Measurements from ENCODE around the gene ASB17.
"Not testable (repeated sequence)": the region's sequence is repeated elsewhere in the genome, so short reads cannot be mapped to it uniquely, and the experiment has no call there.

ASB17 gene, protein sequence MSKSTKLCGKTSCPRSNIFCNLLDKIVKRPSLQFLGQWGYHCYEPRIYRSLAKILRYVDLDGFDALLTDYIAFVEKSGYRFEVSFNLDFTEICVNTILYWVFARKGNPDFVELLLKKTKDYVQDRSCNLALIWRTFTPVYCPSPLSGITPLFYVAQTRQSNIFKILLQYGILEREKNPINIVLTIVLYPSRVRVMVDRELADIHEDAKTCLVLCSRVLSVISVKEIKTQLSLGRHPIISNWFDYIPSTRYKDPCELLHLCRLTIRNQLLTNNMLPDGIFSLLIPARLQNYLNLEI

DNA sequence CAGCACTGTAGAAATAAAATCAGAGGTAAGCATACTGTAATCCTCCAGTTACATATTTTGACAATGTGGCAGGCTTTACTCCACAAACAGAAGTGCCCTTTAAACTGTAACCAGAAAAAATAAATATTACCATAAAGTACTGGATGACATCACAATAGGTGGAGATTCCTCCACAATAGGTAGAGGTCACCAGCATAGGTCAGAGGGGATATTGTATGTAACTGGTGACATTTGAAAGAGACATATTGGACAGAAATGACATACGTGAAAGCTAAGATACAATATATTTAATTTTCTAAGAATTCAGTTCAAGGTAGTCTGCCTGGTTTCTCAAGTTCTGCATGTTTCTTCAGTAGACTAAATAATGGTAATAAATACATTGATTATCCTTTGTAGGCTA, at the start of gene ASB17:
ASB17 (minus strand) TSS at position 101 of the 400 bp plus-strand sequence. CDS start 113 bp downstream, outside the sequence.
- DNase-seq (ENCODE audit: low spot score): no peak

DNA sequence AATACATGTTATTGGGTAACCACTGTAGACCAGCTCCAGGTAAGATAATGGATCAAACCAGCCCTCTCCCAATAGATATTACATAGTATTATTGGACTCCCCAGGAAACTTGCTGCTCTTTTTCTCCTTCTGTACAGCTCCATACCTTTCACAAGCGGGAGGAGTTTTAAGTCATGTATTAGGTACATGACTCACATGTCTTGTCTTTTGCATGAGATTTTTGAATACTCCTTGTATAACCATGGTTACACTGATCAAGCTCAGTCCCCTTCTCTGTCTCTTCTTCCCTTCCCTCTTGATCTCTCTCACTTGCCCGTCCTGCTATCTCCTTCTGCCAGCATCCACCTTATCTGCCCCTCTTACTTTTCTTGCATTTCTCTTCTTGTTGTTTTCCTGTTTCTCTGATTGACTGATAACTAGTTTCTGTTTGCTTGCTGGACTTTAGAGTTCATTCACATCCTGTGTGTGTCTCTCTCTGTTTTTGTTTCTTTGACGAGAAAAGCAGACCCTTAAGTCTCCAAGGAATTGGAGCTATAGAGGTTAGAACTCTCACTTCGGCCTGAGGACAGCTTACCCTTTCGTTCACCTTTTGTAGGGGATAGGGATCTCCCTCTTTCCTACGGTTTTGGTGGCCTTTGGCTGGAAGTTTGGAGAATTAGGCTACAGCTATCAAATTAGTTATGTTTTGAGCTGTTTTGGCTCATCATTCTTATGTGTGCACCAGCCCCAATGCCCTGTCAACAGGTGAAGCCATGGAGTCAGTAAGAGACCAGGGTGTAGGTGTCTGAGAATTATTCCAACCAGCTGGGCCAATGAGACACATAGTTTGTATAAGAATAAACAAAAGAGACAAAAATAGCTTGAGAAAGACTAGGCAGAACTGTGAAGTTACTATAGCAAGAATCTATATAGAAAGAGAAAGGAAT, 49.0 kb upstream of the ASB17 start:
- DNase-seq (ENCODE audit: low spot score): no peak

DNA sequence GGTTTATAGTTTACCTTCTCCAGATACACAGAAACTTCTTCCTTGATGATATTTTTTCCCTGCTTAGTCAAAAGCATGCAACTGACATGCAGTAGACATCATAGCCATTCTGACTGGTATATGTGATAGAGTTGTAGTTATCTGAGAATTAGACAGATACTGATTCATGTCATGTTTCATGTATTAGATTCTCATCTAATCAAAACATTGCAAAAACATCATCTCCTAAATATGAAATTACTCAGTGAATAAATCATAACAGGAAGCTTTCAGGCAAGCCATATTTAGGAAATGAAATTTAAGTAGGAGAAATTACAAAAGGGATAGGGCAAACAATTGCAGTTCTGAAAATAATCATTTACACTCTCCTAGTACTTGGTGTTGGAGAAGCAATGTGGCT, 38.4 kb upstream of the ASB17 start:
- no peak for DNase-seq (ENCODE audit: low spot score)

DNA sequence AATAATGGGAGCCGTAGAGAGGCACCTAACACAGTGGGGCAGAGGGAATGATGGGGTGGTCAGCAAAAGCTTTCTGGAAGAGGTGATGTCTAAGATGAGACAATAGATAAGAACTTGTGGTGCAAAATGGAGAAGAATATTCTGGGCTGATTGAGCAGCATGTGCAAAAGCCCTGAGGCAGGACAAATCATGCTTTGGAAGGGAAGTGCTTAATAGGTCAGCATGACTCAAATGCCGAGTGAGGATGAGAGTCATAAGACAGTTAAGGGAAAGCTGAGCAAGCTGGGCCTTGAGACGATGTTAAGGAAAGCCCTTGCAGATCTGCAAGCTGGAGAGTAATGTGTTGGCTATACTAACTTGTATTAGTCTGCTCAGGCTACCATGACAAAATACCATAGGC, 37.3 kb upstream of the ASB17 start:
- DNase-seq (ENCODE audit: low spot score): no peak

DNA sequence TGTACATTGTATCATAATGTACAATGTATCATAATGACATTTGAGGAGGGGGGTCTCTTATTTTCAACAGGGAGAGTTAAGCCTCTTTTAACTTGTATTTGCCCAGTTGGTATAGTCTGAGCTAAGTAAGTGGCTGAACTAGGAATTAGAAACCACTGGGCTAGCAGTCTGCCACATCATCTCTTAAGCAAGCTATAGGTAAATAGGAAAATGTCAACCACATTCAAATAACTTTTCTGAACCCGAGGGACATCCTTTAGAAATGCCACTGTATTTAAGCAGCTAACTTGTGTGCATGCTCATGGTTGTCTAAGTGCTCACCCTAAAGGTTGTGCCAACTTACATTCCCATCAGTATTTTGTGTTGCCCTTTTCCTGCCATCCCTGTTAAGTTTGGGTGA, 35.5 kb upstream of the ASB17 start:
- no peak for DNase-seq (ENCODE audit: low spot score)

GRCh38 chr1:75964760-75965408, 32.7 kb upstream of the ASB17 start:
- no peak for DNase-seq (ENCODE audit: low spot score)

DNA sequence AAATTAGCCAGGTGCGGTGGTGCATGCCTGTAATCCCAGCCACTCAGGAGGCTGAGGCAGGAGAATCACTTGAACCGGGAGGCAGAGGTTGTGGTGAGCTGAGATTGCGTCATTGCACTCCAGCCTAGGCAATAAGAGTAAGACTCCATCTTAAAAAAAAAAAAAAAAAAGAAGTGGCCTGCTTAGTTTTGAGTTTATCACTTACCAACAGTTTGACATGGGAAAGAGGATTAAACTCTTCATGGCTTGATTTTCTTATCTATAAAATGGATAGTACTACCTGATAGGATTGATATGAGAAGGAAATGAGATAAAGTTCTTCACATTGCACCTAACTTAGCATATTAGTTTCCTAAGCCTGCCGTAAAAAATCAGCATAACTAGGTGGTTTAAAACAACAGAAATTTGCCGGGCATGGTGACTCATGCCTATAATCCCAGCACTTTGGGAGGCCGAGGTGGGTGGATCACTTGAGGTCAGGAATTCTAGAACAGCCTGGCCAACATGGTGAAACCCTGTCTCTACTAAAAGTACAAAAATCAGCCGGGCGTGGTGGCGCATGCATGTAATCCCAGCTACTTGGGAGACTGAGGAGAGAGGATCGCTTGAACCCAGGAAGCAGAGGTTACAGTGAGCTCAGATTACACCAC, 32.0 kb upstream of the ASB17 start:
- not testable (repeated sequence) for DNase-seq (ENCODE audit: low spot score)

DNA sequence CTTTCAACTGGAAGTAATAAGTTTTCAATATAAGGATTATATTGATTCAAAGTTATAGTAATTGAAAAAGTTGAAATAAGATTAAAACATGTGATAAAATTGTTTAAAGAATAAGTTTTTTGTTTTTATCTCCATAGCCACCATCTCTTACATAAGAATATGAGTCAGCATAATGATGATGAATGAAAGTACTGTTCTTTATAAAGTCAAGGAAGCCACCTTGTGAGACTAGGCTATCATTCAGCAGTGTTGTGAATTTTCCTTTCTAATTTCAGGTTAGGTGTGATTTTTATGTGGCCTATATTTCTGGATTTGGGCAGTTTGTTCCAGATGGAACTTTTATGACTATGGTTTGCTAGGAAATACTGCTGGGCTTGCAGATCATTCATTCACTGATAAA, 22.4 kb upstream of the ASB17 start:
- DNase-seq (ENCODE audit: low spot score): no peak

DNA sequence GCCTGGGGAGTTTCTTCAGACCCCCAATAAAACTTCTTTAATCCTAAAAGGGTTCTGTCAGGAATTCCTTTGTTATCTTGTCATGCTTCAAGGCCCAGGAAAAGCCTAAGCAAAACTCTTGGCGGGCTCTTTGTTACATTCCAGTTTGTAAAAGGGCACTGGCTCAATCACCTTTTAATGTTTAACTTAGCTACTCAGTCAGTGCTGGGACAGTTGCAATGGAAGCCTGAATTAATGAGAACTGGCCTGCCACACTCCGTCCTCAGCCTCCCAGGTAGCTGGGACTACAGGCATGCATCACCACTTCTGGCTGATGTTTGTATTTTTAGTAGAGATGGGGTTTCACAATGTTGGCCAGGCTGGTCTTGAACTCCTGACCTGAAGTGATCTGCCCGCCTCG, 21.3 kb upstream of the ASB17 start:
- no peak for DNase-seq (ENCODE audit: low spot score)

DNA sequence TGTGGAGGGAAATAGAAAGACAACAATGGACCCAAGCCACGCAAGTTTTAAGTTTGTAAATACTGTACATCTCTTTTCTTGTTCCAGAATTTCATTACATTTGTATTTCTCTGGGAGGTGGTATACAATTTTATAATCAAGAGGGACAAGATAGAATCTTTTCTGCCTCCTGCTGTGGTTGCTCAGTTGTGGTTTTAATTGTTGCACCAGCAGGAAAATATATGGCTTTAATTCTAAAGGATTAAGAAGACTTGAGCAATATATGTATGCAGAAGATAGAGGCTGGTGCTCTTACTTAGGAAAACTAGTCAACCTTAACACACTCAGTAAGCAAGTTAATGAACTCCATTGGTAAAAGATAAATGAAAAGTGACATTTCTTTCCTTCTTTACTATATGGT, 19.8 kb upstream of the ASB17 start:
- DNase-seq (ENCODE audit: low spot score): no peak

DNA sequence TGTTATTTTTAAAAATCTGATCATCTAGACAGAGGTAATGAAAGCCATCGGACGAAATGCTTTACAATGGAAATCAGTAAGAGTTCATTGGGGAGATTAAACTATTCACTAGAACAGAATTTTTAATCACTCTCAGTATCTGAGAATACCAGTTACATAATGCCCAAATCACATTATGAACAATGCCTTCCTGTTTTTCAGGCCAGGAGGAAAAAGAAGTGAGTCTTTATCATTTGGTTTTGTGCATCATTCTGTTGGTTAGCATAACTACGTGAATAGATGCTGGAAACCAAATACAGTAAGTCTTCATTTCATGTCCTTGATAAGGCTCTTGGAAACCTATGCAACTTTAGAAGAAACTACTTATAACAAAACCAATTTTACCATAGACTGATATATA, 18.0 kb upstream of the ASB17 start:
- DNase-seq (ENCODE audit: low spot score): no peak

DNA sequence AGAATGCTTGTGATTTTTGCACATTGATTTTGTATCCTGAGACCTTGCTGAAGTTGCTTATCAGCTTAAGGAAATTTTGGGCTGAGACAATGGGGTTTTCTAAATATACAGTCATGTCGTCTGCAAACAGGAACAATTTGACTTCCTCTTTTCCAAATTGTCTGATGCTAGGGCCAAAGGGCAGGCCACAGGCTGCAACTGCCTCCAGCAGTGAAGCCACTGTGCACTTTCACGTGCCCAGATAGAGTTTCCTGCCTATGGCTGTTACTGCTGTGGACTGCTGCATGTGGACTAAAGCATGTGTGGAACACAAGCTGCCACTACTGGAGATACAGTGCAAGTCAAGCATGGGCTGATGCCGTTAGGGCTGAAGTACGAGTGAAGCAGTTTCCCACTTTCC, 10.8 kb upstream of the ASB17 start:
- not testable (repeated sequence) for DNase-seq (ENCODE audit: low spot score)

DNA sequence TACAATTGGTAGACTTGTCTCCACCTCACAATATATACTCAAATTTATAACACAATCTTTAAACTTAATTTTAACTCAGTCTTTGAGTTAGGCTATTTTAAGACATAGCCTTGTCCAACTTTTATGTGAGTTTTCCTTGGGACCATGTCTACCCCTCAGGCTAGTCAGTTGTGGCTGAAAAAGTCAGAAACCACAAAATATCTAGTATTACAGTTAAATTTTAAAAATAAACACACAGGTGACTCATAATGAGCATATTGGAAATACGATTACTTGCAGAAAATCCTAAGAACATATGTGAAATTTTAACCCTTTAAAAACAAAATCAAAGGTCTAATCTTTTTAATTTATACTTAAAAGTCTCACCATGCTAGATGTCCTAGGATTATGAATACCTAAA, 4.8 kb upstream of the ASB17 start:
- DNase-seq (ENCODE audit: low spot score): no peak

- no peak for DNase-seq (ENCODE audit: low spot score)
Measured at GRCh38 chr1:75922698-75923097, 9.5 kb downstream of the ASB17 start.

GRCh38 chr1:75916834-75917233, 15.4 kb downstream of the ASB17 start:
- no peak for DNase-seq (ENCODE audit: low spot score)

GRCh38 chr1:75908717-75909152, 23.5 kb downstream of the ASB17 start:
- no peak for DNase-seq (ENCODE audit: low spot score)

DNA sequence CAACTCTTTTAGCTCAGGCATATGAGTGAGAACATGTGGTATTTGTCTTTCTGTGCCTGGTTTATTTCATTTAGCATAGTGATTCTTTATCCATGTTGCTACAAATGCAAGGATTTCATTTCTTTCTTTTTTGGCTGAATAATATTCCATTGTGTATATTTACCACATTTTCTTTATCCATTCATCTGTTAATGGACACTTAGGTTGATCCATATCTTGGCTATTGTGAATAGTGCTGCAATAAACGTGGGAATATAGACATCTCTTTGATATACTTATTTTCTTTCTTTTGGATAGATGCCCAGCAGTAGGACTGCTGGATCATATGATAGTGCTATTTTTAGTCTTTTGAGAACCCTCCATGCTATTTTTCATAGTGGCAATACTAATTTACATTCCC, 30.8 kb downstream of the ASB17 start:
- DNase-seq (ENCODE audit: low spot score): no peak

GRCh38 chr1:75884437-75884836, 47.8 kb downstream of the ASB17 start:
- no peak for DNase-seq (ENCODE audit: low spot score)

- no peak for DNase-seq (ENCODE audit: low spot score)
Measured at GRCh38 chr1:75879985-75880384, 52.2 kb downstream of the ASB17 start.

DNA sequence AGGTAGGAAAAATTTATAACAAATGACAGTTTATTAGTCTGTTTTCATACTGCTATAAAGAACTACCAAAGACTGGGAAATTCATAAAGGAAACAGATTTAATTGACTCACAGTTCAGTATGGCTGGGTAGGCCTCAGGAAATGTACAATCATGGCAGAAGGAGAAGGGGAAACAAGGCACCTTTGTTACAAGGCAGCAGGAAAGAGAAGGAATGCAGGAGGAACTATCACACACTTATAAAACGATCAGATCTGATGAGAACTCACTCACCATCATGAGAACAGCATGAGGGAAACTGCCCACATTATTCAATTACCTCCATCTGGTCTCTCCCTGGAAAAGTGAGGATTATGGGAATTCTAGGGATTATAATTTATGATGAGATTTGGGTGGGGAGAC, 61.3 kb downstream of the ASB17 start:
- DNase-seq (ENCODE audit: low spot score): no peak

Measured in activated CD4-positive, alpha-beta T cell treated with anti-CD3 and anti-CD28 coated beads, Interleukin-2, Interleukin-4, amounts not matched to agents 100 ng/mL and 50 ng/mL, durations not matched to agents 16 hours and 8 hours (primary cell).